ENCODE measurements around the gene TNFSF12.

The TNFSF12 gene

DNA sequence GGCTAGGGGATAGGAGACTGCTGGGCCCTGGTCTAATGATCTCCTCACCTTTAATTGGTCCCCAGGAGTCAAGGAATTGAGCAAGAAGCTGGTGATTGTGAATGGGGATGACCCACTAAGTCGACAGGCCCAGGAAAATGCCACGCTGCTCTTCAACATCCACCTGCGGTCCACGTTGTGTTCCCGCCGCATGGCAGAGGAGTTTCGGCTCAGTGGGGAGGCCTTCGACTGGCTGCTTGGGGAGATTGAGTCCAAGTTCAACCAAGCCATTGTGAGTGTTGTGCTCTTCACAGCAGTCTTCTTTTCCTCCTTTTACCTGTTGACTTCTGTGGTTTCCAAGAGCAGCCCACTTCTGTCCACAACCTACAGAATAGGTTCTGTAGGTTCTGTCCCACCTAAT is 45.3 kb upstream of the TNFSF12 start:
- ChIA-PET CTCF (interaction anchor here (1.2 to 6.0 kb wide), 2 partner anchors 10 to 58 kb away, joined by 3 to 63 read pairs; partner anchors contain the start of gene SENP3), POLR2A (no interaction called here)
- DNase-seq (ENCODE audit: low read depth, low spot score): no peak
- H3K4me3 ChIP-seq (ENCODE audit: low read depth, low read length): no peak overlapping the region
- TF ChIP-seq, protein P1, sequence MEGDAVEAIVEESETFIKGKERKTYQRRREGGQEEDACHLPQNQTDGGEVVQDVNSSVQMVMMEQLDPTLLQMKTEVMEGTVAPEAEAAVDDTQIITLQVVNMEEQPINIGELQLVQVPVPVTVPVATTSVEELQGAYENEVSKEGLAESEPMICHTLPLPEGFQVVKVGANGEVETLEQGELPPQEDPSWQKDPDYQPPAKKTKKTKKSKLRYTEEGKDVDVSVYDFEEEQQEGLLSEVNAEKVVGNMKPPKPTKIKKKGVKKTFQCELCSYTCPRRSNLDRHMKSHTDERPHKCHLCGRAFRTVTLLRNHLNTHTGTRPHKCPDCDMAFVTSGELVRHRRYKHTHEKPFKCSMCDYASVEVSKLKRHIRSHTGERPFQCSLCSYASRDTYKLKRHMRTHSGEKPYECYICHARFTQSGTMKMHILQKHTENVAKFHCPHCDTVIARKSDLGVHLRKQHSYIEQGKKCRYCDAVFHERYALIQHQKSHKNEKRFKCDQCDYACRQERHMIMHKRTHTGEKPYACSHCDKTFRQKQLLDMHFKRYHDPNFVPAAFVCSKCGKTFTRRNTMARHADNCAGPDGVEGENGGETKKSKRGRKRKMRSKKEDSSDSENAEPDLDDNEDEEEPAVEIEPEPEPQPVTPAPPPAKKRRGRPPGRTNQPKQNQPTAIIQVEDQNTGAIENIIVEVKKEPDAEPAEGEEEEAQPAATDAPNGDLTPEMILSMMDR (IDR thresholded peaks at IDR 0.05; ENCODE audit: insufficient read depth, low read length, missing control alignments): no peak

DNA sequence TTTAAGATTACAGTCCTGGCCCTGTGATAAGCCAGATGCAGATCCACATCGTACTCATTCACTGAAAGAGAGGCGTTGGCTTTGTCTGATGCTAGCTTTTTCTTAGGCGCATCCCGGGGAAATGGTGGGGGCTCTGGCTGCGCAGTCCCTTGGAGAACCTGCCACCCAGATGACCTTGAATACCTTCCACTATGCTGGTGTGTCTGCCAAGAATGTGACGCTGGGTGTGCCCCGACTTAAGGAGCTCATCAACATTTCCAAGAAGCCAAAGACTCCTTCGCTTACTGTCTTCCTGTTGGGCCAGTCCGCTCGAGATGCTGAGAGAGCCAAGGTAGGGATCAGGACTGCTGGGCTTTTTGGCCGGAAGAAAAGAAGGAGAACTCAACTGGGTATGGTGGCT is 40.7 kb upstream of the TNFSF12 start:
- no peak overlapping the region for H3K4me3 ChIP-seq (ENCODE audit: low read depth, low read length)
- POLR2A ChIA-PET: no interaction called here
- TF ChIP-seq, protein P1 (IDR thresholded peaks at IDR 0.05; ENCODE audit: insufficient read depth, low read length, missing control alignments): no peak
- DNase-seq (ENCODE audit: low read depth, low spot score): no peak
- CTCF ChIA-PET: interaction anchor here (0.8 to 2.5 kb wide), 7 partner anchors 12 to 153 kb away, joined by 3 to 12 read pairs (median 3); partner anchors contain the start of genes SENP3, SOX15, TMEM102 and TMEM95

DNA sequence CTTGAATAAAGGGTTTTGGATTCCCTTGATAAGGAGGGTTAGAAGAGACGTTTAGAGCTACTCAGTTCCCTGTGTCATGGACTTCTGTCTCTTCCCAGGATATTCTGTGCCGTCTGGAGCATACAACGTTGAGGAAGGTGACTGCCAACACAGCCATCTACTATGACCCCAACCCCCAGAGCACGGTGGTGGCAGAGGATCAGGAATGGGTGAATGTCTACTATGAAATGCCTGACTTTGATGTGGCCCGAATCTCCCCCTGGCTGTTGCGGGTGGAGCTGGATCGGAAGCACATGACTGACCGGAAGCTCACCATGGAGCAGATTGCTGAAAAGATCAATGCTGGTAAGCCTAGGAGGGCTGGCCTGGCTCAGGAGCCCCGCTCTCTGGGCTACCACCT is 40.0 kb upstream of the TNFSF12 start:
- TF ChIP-seq, protein P1 (IDR thresholded peaks at IDR 0.05; ENCODE audit: insufficient read depth, low read length, missing control alignments): no peak
- ChIA-PET CTCF (interaction anchor here (1.0 to 2.5 kb wide), 5 partner anchors 12 to 81 kb away, joined by 3 to 14 read pairs (median 3); partner anchors contain the start of gene SOX15), POLR2A (no interaction called here)
- DNase-seq (ENCODE audit: low read depth, low spot score): no peak
- H3K4me3 ChIP-seq (ENCODE audit: low read depth, low read length): no peak overlapping the region

DNA sequence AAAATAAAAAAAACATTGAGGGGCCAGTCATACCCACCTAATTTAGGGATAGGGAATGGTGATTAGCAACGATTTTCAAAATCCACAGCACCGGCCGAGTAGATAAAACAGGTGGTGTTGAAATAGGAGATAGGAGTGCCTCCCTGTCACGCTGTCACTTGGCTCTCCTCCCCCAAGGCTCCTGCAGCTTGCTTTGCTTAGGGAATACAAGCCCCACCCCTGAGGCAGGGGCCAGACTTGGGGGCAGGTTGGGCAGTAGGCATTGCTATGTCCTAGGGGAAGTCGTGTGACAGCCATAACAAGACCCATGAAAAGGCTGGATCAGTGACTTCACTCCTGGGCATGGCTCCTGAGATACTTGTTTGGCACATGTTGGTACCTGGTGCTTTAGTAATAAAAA is 38.9 kb upstream of the TNFSF12 start:
- ChIA-PET CTCF (interaction anchor here (1.0 to 1.7 kb wide), 3 partner anchors 13 to 51 kb away, joined by 3 to 14 read pairs (median 3); no protein-coding TSS in a partner anchor), POLR2A (no interaction called here)

DNA sequence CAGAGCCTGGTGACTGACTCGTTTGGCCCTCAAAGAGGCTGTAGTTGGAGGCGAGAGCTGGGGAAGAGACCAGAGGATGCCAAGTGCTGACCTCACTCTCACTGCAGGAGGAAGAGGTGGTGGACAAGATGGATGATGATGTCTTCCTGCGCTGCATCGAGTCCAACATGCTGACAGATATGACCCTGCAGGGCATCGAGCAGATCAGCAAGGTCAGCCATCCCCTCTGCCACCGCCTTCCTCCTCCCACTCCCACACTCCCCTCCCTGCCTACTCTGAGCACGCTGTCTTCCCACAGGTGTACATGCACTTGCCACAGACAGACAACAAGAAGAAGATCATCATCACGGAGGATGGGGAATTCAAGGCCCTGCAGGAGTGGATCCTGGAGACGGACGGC is 37.8 kb upstream of the TNFSF12 start:
- DNase-seq (ENCODE audit: low read depth, low spot score): no peak
- ChIA-PET POLR2A (no interaction called here), CTCF (interaction anchor here (0.8 to 5.7 kb wide), 4 partner anchors 8 to 78 kb away, joined by 3 to 63 read pairs (median 4); partner anchors contain the start of gene SENP3)
- TF ChIP-seq, protein P1 (IDR thresholded peaks at IDR 0.05; ENCODE audit: insufficient read depth, low read length, missing control alignments): no peak
- no peak overlapping the region for H3K4me3 ChIP-seq (ENCODE audit: low read depth, low read length)

More for the DNA sequence above, 38.9 kb upstream of the TNFSF12 start:
- H3K4me3 ChIP-seq (ENCODE audit: low read depth, low read length): no peak overlapping the region
- TF ChIP-seq, protein P1 (IDR thresholded peaks at IDR 0.05; ENCODE audit: insufficient read depth, low read length, missing control alignments): no peak
- DNase-seq (ENCODE audit: low read depth, low spot score): no peak

DNA sequence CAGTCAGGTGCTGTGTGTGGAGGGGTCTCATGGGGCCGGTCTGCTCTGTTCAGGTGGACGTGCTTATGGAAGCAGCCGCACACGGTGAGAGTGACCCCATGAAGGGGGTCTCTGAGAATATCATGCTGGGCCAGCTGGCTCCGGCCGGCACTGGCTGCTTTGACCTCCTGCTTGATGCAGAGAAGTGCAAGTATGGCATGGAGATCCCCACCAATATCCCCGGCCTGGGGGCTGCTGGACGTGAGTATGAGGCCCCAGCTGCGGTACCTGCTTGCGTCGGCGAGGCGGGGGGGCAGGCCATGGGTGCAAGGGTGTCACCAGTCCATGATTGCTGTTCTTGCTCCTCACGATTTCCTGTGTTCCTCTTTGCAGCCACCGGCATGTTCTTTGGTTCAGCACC is 36.8 kb upstream of the TNFSF12 start:
- DNase-seq (ENCODE audit: low read depth, low spot score): no peak
- TF ChIP-seq, protein P1 (IDR thresholded peaks at IDR 0.05; ENCODE audit: insufficient read depth, low read length, missing control alignments): no peak
- H3K4me3 ChIP-seq (ENCODE audit: low read depth, low read length): no peak overlapping the region
- ChIA-PET CTCF (interaction anchor here (4.6 to 5.7 kb wide), 5 partner anchors 9 to 175 kb away, joined by 32 to 77 read pairs (median 40); partner anchors contain the start of genes TNFSF12, TNFSF13, TP53 and WRAP53), POLR2A (interaction anchor here (2.6 kb wide), 1 partner anchor 28 kb away, joined by 10 read pairs; the partner anchor contains the start of gene POLR2A)

Data from AG04449 (cell line).